DMS79 treated with DMSO at 0.1 percent for 48 hours (cell line): ENCODE measurements around the gene SH3RF3.
"Not testable (repeated sequence)": the region's sequence is repeated elsewhere in the genome, so short reads cannot be mapped to it uniquely, and the experiment has no call there.

Experiments used
- DNase-seq: peaks from one replicate; lab custom pipeline; 2025; lab: John Stamatoyannopoulos, UW

The SH3RF3 gene

DNA sequence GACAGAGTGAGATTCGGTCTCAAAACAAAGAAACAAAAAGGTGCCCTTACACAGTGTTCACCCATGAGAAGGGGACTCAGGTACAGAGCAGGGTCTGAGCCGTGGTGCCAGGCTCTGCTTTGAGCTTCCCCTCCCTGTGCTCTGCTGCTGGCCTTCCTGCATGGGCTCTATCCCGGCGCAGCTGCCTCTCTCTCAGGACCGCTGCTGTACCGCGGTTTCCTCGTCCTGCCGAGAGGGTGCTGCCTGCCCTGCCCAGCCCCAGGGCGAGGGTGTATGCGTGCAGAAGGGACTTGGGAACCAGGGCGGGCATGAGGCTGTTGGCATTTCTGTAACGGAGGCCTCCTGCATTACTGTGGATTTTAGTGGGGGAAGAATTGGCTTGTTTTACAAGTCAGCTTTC lies 30.1 kb downstream of the SH3RF3 start:
- DNase-seq = no peak

DNA sequence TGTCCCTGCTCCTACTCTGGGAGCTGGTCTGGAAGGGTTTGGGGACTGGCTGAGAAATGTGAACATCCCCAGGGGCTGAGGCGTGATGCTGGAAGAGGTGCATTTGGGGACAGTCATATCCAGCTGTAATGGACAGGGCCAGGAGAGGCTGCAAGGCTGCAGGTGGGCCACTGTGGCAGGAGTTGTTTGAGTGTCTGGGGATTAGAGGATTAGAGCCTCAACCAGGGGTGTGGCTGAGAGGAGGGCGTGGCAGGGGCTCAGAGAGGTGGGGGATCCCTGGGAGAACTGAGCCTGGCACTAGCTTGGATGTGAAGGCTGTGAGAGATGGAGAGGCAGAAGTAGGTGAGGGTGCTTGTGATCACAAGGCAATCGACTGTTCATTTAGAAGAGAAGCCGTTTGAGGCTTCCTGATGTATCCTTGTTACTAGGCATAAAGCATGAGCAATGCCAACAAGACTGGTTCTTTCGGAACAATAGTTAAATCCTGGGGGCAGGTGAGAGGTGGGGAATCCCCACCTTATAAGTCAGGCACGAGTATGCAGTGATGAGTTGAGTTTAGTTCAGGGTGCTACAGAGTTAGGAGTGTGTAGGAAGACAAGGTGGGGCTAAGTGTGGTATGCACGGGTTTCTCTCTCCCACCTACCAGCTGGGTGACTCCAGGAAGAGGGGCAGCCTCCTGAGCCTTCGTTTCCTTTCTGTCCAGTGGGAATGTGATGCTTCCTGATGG lies 31.9 kb downstream of the SH3RF3 start:
- DNase-seq = no peak

DNA sequence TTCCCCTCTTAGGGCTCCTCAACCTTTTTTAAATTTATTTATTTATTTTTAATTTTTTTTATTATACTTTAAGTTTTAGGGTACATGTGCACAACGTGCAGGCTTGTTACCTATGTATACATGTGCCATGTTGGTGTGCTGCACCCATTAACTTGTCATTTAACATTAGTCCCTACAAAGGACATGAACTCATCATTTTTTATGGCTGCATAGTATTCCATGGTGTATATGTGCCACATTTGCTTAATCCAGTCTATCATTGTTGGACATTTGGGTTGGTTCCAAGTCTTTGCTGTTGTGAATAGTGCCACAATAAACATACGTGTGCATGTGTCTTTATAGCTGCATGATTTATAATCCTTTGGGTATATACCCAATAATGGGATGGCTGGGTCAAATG lies 33.4 kb downstream of the SH3RF3 start:
- DNase-seq = not testable (repeated sequence)

DNA sequence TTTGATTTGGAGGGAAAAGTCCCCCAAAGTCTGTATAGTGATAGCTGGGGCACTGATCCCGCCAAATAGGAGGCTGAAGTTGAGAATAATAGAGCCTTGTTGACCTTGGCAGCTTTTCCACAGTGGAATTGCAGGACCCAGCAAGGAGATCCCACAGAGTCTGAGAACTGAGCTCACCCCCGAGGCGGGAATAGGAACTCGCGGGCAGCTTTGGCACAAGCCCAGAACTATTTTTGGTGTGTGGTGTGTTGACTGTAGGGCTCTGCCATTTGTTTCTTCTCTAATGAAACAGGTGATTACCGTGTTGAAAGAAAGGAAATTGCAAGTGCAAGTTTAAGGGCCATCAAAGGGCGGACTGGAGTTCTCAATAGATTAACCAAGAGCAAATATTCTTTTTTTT lies 34.0 kb downstream of the SH3RF3 start:
- peak; percentile 90 for DNase-seq

DNA sequence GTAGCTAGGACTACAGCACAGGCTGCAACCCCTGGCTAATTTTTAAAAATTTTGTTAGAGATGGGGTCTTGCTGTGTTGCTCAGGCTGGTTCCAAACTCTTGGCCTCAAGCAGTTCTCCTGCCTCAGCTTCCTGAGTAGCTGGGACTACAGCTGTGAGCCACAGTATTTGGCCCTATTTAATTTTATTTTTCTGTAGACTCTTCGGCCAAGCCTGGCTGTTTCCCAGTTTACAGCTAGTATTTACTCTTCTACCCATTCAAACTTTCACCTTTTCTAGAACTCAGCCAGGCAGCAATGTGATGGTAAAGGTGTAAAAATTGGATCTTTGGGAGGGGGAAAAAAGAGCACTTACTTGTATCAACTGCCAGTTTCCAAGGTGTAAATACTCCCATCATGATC lies 35.3 kb downstream of the SH3RF3 start:
- DNase-seq = no peak

DNA sequence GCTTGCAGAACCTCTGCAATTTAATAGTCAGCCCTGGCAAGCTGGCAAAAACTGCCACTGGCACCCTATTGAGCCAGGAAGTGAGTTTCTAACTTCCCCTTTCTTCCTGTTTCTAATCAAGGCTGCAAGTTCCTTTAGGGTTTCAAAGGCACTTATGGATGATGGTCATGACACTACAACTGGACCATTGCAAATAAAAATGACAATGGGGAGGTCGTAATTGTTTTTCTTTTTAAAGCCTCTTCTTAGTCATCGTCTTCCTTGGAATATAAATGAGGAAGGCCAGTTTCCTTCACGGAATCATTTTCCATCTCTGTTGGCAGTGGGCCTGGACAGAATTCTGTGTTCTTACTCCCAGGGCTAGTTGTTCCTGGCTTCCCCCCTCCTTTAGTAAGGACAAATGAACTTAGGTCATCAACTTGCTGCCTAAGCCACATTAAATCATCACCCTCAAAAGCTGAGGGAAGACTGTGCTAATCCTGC lies 35.8 kb downstream of the SH3RF3 start:
- no peak for DNase-seq

DNA sequence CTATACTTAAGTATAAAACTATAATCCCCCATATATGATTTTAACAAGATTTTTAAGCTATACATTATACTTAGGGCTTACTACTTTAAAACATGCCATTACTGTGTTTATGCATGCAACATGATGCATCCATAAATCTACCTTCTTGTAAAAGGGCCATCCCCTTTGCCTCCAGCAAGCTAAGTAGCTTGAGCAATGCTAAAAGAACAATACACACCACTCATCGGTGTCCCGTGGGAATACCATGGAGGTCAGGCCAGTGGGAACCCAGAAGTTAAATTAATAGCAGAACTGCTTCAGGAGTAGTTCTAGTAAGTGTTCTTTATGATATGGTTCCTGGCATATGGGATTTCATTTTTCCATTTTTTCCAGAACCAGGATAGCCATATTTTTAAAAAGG lies 37.8 kb downstream of the SH3RF3 start:
- DNase-seq = no peak

DNA sequence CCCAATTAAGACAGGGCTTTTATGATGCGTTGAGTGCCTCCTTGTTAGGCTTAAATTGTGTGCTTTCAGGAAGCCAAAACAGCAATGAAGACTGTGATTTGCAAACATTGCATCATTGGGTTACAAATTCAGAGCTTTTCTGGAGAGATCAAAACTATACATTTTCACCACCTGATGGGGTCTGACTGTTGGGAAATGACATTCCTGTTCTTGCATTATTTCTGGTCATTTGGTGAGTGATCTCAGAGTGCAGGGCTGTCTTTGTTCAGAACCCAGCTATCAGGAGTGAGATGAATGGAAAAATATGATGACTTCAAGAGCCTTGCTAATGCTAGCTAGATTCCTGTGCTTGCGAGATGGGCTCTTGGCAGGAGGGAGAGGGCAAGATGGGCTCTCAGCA lies 39.1 kb downstream of the SH3RF3 start:
- DNase-seq = no peak

DNA sequence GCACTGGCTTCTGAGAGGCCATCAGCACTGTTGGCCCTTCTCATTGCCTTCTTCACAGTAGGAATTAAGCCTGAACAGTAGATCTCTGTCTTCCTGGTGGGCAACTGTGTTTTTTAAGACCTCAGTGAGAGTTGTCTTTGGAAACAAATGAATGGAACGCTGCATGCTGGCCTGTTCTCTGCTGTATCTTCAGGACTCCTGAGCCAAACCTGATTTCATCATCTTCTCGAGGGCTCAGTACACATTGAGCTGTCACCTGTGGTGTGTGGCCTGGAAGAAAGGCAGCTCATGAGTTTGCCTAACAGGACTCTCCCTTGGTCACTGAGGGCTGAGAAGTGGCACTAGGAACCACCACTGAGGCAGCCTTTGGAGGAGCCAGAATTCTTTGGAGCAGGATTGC lies 39.7 kb downstream of the SH3RF3 start:
- no peak for DNase-seq

DNA sequence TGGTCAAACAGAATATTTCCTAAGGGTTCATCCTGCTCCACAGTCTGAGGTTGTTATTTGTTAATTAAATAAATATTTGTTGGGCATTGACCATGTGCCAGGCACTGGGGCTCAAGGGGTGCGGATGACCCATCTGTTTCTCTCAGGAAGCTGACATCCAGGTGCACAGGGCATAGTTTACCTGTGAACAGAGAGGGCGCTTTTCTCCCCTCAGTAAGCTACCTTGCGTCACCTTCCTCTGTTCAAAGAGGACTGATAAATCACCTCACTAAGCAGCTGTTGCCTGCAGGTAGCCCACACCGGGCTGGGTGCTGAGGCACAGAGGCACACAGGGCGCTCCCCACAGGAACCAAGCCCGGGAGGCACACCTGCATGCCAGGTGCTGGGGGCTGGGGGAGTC lies 41.6 kb downstream of the SH3RF3 start:
- DNase-seq = no peak

DNA sequence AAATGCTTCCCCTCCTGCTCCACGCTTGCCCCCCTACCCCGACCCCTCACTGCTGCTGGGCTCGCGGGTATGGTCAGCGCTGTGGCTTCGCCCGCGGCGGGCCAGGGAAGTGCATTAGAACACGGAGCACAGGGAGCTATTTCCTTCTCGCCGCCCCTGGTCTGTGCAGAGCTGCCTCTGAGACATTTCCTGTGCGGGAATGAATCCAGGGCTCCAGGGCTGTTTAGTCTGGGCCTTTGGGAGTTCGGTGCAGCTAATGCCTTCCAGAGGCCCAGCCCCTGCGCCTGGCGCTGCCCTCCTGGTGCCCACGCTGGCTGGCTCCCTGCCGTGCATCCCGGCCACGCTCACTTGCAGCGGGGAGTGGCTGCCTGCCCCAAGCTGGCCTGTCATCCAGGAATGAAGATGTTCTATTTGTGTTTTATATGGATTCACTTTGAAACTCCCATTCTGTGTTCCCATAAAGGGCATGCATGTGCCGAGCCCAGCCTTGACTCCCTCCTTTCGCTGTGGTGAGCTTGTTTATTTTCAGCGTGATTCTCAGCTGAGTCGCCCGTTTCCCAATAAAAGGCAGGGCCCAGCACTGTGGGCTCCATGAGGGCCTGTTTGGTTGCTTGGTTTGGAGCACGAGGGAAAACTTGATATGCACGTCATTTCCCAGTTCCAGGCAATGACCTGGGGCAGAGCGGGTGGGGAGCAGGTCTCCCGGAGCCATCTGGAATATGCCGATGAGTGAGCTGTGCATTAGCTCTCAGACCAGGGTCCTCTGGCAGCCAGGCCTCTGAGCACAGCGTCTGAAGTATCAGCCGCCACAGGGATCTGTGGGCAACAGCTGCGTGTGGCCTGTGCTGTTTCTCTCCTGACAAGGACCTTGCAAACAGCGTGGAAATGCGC lies 42.7 kb downstream of the SH3RF3 start:
- no peak for DNase-seq

DNA sequence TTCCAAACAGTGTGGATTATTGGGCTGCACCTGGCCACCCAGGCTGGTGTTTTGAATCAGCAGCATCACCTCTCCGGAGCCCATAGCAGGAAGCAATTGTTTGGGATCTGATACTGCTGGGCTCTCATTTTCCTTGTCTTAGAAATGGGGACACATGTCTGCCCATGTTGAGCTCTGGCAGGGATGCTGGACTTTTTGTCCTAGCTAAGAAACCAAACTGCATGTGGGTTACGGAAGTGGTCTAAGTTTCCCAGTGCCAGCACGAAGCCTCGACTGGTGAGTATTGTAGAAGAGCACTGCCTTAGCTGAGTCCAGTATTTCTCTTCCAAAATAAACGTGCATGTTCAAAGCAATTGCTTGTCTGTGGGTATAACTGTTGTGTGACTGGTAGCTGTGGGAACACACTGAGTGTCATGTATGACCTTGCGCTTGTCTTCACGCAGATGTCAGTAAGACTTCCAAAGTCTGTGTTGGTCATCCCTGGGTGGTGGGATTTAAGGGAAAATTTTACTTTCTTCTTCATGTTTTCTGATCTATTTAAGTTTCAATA lies 43.6 kb downstream of the SH3RF3 start:
- DNase-seq = no peak

DNA sequence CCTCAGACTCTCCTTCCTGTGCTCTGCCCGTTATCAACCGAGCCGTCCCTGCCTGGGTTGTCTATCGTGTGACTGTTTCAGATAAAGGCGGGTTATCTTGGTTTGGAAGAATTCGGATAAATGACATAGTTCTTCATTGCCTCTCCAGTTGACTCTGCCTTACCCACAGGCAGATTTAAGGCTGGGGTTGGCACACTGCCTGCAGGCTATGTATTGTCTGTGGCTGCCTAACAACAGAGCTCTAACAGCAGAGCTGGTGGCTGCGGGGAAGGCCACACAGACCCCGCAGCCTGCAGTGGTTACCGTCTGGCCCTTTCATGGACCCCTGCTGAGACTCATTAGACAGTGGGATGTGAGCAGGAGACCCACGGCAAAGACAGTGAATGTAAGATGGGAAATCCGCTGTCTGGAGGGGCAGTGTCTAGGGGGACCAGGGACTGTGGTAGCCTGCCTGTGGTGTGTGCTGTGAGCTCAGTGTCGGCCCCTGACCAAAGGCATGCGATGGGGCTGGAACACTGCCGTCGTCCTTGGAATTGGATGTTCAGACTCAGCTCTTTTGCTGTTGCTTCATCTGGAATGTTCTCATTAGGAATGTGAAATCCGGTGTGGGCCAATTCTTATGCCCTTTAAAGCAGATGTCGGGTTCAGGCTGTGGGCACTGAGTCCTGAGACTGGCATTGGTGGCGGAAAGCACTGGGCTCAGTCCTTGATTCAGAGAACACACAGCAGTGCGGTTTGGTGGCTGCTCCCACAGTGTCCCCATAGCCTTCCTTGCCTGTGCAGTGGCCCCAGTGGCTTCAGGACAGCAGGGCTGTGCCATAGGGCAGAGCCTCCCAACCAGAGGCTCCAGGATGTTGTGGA lies 44.5 kb downstream of the SH3RF3 start:
- no peak for DNase-seq

DNA sequence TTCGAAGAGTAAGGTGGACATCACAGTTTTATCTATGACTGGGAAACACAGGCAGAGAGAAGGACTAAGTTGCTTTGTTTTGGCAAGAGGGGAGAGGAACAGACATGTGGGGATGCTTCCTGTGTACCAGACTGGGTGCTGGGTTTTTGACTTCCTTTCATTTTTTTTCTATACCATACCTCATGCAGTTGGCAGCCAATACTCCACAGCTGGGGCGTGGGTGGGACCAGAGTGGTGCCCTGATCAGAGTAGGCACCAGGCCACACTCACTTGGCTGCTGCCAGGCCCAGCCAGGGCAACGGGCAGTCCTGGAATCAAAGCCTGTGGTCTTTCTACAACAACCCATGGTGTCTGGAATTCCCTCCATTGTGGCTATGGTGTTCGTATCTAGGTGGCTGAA lies 45.2 kb downstream of the SH3RF3 start:
- DNase-seq = no peak

DNA sequence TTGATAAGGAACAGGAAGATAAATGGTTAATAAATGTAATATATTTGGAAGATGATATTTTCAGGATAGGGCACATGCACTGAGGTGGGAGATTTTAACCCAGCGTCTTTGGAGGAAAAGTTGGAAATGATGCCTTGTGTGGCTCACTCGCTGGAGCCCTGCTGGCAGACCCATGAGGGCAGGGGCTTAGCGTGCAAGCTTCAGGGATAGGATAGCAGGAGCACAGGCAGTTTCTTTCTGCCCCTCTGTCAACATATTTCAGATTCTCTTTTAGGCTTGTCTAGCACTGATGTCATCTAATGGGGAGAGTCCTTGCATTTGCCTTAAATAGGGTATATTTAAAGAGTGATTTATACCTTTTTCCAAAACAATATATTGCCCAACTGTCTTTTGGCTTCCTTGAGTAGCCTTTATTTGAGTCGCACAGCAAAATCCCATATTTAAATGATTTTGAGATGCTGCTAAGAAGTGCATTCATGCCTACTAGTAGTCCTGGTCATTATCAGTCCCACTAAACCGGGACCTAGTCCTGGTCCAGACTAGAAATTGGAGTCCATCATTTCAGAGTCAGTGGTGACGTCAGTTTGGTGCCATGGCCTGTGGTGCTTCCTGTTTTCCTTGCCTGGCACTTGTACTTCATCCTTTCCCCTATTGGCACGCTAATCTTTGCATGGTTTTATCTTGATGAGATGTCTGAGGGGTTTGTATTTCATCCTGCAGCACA lies 45.8 kb downstream of the SH3RF3 start:
- DNase-seq = no peak

DNA sequence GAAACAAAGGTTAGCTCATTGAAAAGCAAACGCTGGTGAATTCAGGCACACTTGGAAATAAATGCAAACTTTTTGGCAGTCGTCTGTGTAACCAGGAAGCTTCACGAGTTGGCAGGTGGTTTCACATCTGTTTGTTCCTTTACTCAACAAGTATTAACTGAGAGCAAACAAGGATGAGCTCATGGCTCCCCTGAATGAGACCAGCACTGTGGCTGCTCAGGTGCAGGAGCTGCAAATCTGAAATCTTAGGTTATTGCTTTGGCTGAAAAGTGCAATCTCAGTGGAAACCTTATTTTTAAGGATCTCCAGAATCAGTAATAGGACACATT lies 46.3 kb downstream of the SH3RF3 start:
- no peak for DNase-seq

DNA sequence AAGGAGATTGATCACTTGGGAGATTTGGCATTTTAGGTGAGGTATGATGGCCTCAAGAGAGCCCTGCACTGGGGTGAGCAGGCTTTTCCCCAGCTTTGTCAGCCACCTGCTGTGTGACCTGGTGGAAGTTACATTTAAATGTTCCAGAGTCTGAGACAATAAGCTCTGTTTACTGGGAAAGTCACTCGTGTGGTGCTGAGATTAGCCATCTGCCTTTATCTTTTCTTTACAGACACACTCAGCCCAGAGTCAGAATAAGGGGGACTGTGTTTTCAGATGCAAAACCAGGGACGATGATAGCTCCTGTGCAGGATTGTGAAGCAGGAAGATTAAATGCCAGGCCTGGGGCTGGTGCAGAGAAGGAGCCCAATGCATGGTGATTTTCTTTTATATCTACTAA lies 47.9 kb downstream of the SH3RF3 start:
- DNase-seq = no peak

DNA sequence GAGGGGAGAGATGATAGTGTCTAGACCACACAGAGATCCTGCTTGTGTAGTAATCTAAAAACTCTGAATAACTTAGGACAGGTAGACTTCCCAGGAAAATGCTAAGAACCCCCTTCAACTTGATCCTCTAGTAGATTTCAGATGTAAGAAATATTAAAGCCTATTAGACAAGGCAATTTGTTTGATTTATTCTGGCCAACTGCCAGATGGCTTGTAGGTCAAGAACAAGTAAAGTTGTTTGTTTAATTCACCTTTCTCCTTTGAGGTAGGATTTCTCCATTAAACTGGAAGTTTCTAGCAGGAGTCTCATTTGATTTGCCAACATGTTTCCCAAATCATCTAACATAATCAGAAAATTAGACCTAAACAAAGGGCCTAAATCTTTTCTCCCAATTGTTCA lies 48.6 kb downstream of the SH3RF3 start:
- peak; percentile 61 for DNase-seq

DNA sequence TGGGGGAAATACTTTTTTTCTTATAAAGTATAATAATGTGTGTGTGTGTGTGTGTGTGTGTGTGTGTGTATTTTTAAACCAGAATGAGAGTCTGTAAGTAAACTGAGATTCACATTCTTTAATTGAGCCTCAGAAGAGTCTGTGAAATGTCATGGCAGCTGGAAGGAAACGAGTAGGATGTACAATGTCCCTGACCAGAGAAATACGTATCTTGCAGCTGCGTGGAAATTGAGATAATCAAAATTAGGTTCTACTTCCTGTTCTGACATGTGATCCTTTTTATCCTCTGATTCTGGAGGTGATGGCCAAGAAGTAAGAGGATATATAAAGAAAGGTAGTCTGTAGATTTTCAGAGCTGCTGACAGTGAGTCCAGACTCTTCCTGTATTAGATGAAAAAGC lies 50.0 kb downstream of the SH3RF3 start:
- no peak for DNase-seq

DNA sequence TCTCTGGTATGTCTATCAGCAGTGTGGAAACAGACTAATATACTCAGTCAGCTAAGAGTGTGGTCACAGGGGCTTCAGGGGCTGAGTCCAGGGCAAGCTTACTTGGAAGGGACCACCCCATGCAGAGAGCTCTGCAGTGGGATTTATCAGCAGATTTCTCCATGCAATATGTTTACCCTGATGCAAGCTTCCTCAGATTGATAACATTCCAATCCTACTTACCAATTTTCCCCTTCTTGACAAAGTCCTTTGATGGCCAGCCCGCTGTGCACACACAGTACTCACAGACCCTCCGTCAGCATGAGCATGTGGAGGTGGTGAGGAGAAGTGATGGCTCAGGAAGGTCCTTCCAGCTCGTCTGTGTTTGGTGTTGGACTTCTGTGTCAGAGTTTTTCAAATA lies 51.8 kb downstream of the SH3RF3 start:
- DNase-seq = no peak

DNA sequence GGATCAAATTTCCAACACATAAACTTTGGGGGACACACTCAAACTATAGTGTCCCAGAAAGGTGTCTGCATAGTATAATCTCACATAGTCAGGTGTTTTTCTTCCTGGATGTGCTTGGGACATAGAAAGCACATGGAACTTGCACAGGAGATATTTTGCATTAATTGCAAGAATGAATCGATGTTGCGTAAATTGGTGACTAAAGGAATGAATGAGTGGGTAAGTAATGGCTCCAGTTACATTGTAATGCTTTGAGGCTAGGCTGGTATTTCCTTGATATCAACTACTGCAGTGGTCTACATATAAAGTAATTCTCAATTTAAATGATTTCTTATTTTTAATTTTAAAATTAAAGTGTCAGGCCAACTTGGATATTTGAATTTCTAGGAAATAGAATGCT lies 53.4 kb downstream of the SH3RF3 start:
- DNase-seq = no peak

DNA sequence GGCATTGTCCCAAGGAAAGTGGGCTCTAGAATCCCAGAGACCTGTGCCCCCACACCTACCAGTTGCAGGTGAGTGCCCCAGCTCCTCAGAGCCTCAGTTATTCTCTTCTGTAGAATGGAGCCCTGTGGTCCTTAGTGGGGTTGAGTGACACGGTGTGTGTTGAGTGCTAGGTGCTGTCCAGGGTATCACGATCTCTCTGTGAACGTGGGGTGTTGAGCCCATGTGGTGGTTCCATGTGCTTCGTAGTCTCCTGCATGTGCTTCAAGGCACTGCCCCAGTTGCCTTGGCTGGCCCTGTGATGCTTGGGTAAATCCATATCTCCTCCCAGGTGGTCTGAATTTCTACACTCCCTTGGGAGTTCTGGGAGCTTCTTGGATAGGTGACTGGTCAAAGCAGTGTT lies 54.9 kb downstream of the SH3RF3 start:
- no peak for DNase-seq
